Hippocampal formation (tissue), 2 donors: Measurements from ENCODE around the gene HSD3B2.

ENCODE experiments used
- DNase-seq, 2 donors: peaks; one replicate each; lab custom pipeline; 2025; lab: John Stamatoyannopoulos, UW

HSD3B2 gene

DNA sequence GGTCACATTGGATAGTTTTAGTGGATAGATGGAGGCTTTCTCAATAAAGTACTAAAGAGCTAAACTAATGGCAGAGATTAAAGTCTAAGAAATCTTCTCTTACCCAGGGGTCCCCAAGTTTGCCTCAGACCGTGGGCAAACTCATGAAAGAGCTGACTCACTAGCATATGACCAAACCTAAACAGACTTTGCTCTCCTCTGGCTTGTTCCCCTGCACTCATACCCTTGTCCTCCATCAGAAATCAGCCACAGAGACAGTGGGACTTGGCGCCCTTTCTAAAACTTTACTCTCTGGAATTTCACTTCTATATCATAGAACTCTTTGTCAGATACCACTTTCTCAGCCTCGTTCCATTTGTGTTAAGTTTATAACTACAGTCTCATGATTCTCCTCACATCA is 17.0 kb upstream of the HSD3B2 start:
- no peak for DNase-seq

DNA sequence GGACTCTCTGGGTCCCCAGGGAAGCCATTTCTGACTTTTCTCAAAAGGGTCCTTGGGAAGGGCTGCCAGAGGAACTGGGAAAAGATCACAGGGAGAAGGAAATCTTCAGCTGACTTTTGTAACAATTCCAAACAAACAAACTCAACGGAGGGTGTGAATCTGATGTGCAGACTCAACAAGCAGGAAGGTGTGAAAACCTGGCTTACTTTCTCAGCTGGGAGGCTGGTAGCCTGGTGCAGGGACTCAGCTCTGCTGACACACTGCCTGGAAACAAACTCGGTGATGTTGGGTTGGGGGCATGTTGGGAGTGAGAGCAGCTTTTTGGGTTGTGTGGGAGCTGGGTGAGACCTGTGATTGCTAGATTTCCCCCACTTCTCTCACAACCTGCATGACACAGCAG is 10.2 kb upstream of the HSD3B2 start:
- no peak for DNase-seq

DNA sequence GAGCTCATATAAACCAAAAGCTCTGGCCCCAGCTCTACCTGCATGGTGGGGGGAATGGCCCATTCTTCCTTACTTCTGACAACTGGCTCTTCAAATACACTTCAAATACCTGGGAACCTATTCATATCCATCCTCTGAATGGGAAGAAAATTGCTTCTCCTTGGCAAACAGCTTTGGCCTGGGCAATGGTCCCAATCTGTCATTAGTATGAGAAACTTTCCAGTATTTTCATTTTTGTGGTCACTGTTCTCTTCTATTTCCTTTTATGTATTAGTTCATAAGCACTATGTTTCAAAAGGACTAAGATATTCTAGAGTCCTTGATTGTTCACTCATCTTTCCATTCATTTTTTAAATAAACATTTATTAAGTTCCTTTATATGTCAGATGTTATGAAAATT is 5.2 kb upstream of the HSD3B2 start:
- DNase-seq: no peak

DNA sequence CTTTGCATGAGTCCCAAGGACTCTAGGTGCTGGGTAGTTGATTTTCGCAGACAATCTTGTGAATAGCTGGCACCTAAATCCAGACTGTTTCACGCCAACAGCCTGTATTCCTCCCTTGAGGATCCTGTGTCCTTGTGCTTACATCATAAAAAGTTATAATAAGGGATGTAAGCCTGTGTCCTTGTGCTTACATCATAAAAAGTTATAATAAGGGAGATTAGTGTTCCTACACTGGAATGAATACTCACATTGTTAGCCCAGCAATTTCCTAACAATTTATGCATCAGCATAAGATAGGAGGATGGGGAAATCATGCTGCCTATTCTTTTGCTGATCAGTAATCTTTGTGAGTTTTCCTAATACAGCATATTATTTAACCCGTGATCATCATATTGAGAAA is 4.0 kb upstream of the HSD3B2 start:
- DNase-seq: no peak

DNA sequence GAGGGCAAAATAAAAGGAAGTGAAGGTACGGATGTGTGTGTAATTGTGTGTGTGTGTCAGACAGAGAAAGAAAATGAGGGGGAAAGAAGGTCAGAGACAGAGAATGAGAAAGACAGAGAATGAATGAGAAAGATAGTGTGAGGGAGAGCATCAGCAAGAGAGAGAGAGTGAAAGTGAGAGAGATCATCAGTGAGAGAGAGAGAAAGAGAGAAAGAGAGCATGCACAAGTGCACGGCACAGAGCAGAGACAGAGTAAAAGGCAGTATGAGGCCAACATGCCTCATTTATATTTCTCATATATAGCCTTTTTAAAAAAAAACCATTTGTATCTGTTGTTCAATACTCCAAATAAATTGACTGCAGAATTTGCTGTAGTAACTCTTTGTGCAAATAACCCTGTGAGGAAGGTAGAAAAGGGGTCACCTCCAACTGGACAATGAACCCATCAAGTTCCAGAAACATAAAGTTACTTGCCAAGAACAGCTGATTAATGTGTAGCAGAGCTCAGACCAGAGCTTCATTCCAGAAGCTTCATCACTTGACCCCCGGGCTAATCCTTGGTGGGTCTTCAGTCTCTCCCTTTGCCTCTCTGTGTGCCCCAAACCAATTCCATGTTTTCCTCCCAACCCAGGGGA is 1.2 kb downstream of the HSD3B2 start:
- no peak for DNase-seq

- no peak for DNase-seq
Observed at GRCh38 chr1:119419109-119419508, 4.2 kb downstream of the HSD3B2 start.

- DNase-seq: no peak
Observed at GRCh38 chr1:119420638-119421037, 5.7 kb downstream of the HSD3B2 start.

GRCh38 chr1:119422631-119423030 is 7.7 kb downstream of the HSD3B2 start:
- no peak for DNase-seq

- DNase-seq: no peak
Observed at GRCh38 chr1:119428991-119429390, 14.0 kb downstream of the HSD3B2 start.

DNA sequence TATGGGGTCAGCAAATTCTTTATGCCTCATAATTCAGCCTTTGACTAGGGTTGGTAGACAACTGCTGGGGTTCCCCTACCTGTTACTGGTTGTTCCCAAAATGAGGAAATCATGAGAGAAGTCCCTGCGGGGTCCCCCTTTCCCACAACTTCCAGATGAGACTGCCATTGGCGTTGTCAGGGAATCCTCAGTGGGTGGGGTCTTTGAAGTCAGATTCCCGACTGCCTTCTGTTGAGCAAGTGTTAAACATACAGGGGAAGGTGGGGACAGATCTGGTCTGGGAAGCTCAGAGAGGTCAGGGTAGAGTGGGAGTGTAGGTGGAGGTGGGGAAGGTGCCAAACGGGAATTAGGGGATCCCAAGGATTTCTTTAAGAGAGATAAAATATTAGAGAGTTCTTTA is 14.7 kb downstream of the HSD3B2 start:
- DNase-seq: no peak

DNA sequence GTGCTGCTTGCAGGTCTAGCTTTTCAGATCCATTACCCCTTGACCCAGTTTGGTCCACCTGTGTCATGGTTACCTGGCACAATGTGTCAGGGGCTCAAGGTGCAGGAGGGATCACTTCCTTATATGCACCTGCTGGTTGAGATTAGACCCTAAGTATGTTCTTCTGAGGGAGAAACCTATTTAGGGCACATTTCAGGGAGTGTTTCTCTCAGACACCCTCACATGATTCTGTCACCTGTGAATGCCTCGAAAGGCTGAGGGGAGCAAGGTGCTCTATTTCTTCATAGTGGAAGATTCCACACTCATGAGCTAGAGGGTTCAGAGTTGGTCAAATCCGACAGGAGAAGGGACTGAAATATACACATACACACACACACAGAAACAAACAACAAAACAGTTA is 15.5 kb downstream of the HSD3B2 start:
- no peak for DNase-seq

GRCh38 chr1:119431836-119432235 is 16.9 kb downstream of the HSD3B2 start:
- DNase-seq: no peak

DNA sequence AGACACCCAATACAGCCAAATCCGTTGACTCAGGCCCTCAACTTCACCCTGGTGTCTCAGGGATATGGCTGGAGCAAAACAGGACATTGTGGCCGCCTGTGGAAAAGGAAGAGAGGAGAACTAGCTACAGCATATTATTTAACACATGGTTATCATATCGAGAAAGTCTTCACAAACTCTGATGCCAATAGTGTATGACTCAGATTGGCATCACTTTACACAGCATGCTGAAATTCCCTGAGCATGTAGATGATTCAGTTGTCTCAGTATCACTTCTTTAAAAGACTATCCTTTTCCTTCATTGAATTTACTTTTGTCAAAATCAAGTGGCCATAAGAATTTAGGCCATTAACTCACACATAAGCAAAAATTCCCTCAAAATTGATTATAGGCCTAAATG is 20.1 kb downstream of the HSD3B2 start:
- DNase-seq: no peak

GRCh38 chr1:119438761-119439160 is 23.8 kb downstream of the HSD3B2 start:
- no peak for DNase-seq

- no peak for DNase-seq
Observed at GRCh38 chr1:119440721-119441307, 25.9 kb downstream of the HSD3B2 start.

DNA sequence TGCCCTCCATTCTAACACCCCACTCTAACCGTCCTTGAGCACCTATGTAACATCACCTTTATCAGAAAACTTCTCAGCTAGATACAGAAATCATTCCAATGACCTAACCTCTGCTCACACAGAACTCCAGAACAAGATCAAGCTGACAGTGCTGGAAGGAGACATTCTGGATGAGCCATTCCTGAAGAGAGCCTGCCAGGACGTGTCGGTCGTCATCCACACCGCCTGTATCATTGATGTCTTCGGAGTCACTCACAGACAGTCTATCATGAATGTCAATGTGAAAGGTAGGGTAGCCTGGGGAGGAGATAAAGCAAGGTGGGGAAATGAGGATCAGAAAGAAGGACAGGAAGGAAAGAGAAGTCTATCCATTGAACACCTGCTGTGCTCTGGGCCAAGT is 27.8 kb downstream of the HSD3B2 start:
- DNase-seq: no peak

- DNase-seq: no peak
Observed at GRCh38 chr1:119446321-119446720, 31.4 kb downstream of the HSD3B2 start.

DNA sequence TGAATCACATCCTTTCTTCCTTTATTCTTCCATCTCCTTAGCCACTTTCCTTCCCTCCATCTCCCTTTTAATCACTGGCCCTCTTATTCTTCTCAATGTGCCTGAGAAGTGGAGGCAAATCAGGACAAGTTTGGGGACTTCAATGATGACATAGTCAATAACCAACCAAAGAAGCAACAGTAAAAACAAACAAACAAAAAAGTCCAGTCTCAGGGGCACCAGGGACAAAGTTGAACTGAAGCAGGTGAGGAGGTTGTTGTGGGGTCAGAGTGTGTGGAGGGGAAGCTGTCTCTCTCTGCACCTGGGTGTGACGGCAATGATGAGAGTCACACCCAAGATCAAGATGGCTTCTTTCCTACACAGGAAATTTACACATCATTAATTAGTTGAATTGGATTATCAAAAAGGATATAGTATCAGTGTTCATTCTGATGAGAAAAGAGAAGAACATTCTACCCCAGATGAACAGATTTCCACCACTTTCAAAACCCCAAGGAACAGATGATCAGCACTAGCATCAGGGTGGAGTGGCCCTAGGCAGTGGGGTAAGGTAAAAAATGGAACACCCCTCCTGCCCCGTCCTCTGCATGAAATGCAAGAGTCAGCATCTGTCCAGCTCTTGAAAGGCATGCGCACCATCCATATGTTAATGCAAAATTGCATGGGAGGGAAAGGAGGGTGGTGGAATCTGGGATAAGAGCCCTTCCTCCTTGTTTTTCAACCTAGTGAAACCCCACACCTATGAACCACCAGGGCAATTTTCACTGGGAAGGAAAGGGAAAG is 32.6 kb downstream of the HSD3B2 start:
- DNase-seq: no peak

- DNase-seq: no peak
Observed at GRCh38 chr1:119448127-119448511, 33.2 kb downstream of the HSD3B2 start.

DNA sequence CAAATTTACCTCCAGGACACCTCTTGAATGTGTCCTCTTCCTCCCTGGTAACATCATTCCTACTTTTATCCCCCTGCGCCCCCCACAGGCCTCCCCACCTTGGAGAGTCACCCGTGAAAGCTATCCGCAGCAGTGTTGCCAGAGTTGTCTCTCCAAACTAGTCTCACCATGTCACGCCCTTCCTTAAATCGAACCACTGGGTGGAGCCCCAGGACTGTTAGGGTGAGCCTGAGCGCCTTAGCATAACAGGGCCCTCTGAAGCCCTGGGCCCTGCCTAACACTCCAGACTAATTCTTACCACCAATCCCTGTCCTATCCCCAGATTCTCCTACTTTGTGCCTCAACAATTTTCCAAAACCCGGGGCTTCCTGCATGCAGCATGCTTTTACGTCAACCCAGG is 35.0 kb downstream of the HSD3B2 start:
- DNase-seq: no peak

GRCh38 chr1:119451158-119451557 is 36.2 kb downstream of the HSD3B2 start:
- DNase-seq: no peak

DNA sequence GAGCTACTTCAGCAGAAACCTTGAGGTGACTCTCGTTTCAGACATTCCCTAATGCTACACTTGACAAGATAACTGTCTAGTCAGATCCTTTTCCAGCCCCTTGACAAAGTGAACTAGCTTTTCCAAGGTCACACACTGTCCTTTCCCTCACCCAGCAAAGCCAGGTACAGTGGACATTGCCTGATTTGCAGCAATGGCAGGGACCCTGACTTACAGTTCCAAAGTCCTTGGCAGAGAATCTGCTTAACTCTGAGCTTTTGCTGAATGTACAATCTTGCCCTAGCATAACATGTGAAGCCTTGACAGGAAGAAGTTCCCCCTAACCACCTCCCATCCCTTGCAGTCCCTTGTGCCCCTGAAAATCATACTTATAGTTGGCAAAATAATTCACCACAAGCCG is 37.1 kb downstream of the HSD3B2 start:
- no peak for DNase-seq

DNA sequence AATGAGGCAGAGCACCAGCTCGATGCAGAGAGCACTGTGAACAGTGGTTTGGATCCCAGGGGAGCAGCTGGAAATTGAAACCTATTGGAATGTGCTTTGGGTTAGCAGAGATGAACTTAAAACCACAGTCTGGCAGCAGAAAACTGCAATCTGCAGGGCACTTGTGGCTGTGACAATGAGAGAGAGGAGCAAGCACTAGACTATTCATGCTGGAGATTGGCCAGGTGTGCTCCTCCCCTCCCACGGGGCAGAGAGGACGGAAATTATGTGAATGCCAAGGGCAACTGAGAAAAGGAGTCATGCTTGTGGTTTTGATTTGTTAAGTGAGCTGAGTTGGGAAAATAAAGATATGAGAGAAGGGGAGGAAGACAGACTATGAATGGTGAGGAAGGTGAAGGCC is 38.1 kb downstream of the HSD3B2 start:
- no peak for DNase-seq

DNA sequence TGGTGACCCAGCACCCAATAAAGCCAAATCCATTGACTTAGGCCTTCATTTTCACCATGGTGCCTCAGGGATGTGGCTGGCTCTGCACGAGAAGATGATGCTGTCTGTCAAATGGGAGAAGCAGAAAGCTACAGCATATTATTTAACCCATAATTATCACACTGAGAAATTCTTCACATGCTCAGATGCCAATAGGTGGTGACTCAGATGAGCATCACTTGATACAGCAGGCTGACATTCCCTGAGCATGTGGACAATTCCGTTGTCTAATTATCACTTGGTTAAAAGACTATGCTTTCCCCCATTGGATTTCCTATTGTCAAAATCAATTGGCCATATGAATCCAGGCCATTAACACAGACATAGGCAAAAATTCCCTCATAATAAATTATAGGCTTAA is 48.0 kb downstream of the HSD3B2 start:
- no peak for DNase-seq
